H9 (cell line): ENCODE measurements around the gene ARL11. TPM values are rescaled to one million over a fixed set of nuclear protein-coding genes. Genes with fewer than 3 reads are reported as not detected.

ENCODE experiments used
- DNase-seq: peaks from one replicate; pipeline ENCODE4 v3.0.0-alpha.2; 2017
- H2AFZ ChIP-seq: one replicate; pipeline ENCODE4 v1.6.1; 2013; ENCODE audit warnings: mild to moderate bottlenecking, low read length, control low read depth, moderate library complexity
- H2AK5ac ChIP-seq: 2 replicates; pipeline ENCODE4 v1.6.1; 2013; ENCODE audit warnings: low read length, control low read depth, mixed read lengths; ENCODE audit not compliant: insufficient read length
- H2BK120ac ChIP-seq: one replicate; pipeline ENCODE4 v1.6.1; 2013; ENCODE audit warnings: low read depth, mild to moderate bottlenecking, low read length, control low read depth, inconsistent platforms; ENCODE audit not compliant: poor library complexity, severe bottlenecking
- H2BK12ac ChIP-seq: 2 replicates; pipeline ENCODE4 v1.6.1; 2013; ENCODE audit warnings: low read length, control low read depth, mixed read lengths, low read depth; ENCODE audit not compliant: insufficient read length
- H2BK15ac ChIP-seq: 2 replicates; pipeline ENCODE4 v1.6.1; 2013; ENCODE audit warnings: low read depth, low read length, control low read depth
- H2BK20ac ChIP-seq: one replicate; pipeline ENCODE4 v1.6.1; 2013; ENCODE audit warnings: low read depth, mild to moderate bottlenecking, low read length, control low read depth, inconsistent platforms; ENCODE audit not compliant: poor library complexity, severe bottlenecking
- H2BK5ac ChIP-seq: 2 replicates; pipeline ENCODE4 v1.6.1; 2013; ENCODE audit warnings: low read length, control low read depth, mixed read lengths; ENCODE audit not compliant: insufficient read length
- H3K14ac ChIP-seq: 2 replicates; pipeline ENCODE4 v1.6.1; 2013; ENCODE audit warnings: low read length, control low read depth; ENCODE audit not compliant: insufficient read depth
- H3K18ac ChIP-seq: 2 replicates; pipeline ENCODE4 v1.6.1; 2013; ENCODE audit warnings: low read depth, mild to moderate bottlenecking, mixed read lengths, low read length, control low read depth; ENCODE audit not compliant: insufficient read length
- H3K23ac ChIP-seq: 2 replicates; pipeline ENCODE4 v1.6.1; 2013; ENCODE audit warnings: low read length, control low read depth, mixed read lengths, low read depth; ENCODE audit not compliant: insufficient read length
- H3K23me2 ChIP-seq: 2 replicates; pipeline ENCODE4 v1.6.1; 2013; ENCODE audit warnings: low read depth, mild to moderate bottlenecking, mixed read lengths, low read length, control low read depth; ENCODE audit not compliant: insufficient read length, poor library complexity, severe bottlenecking
- H3K27ac ChIP-seq: 2 replicates; pipeline ENCODE4 v1.5.1; 2013; ENCODE audit warnings: low read length, control low read depth, mixed read lengths, low read depth; ENCODE audit not compliant: insufficient read length
- H3K27me3 ChIP-seq: 2 replicates; pipeline ENCODE4 v1.6.1; 2013; ENCODE audit warnings: low read length, control low read depth, inconsistent platforms; ENCODE audit not compliant: insufficient read depth
- H3K4ac ChIP-seq: 2 replicates; pipeline ENCODE4 v1.6.1; 2013; ENCODE audit warnings: low read depth, mild to moderate bottlenecking, control low read depth, inconsistent platforms, low read length, moderate library complexity
- H3K4me1 ChIP-seq: 2 replicates; pipeline ENCODE4 v1.6.1; 2013; ENCODE audit warnings: low read length, control low read depth, inconsistent platforms; ENCODE audit not compliant: insufficient read depth
- H3K4me2 ChIP-seq: 2 replicates; pipeline ENCODE4 v1.6.1; 2013; ENCODE audit warnings: low read length, control low read depth, mixed read lengths; ENCODE audit not compliant: insufficient read length, insufficient read depth
- H3K56ac ChIP-seq: 2 replicates; pipeline ENCODE4 v1.6.1; 2013; ENCODE audit warnings: low read depth, mild to moderate bottlenecking, mixed read lengths, low read length, control low read depth; ENCODE audit not compliant: insufficient read length
- H3K79me1 ChIP-seq: 2 replicates; pipeline ENCODE4 v1.6.1; 2013; ENCODE audit warnings: low read depth, mild to moderate bottlenecking, moderate library complexity, low read length, control low read depth, inconsistent platforms; ENCODE audit not compliant: insufficient read depth, poor library complexity, severe bottlenecking
- H3K79me2 ChIP-seq: 2 replicates; pipeline ENCODE4 v1.6.1; 2013; ENCODE audit warnings: low read length, control low read depth, inconsistent platforms; ENCODE audit not compliant: insufficient read depth
- H3K9ac ChIP-seq: 2 replicates; pipeline ENCODE4 v1.6.1; 2013; ENCODE audit warnings: low read length, control low read depth, mixed read lengths; ENCODE audit not compliant: insufficient read length; ENCODE audit errors: extremely low read depth
- H3K9me3 ChIP-seq: one replicate; pipeline ENCODE4 v1.6.1; 2013; ENCODE audit warnings: low read depth, low read length, inconsistent platforms; ENCODE audit not compliant: control insufficient read depth
- H3T11ph ChIP-seq: one replicate; pipeline ENCODE4 v1.6.1; 2013; ENCODE audit warnings: mild to moderate bottlenecking, low read length, control low read depth, inconsistent platforms
- H4K20me1 ChIP-seq: one replicate; pipeline ENCODE4 v1.6.1; 2013; ENCODE audit not compliant: control insufficient read depth, insufficient read length, insufficient read depth
- H4K5ac ChIP-seq: 2 replicates; pipeline ENCODE4 v1.6.1; 2013; ENCODE audit warnings: low read depth, mild to moderate bottlenecking, mixed read lengths, low read length, control low read depth; ENCODE audit not compliant: insufficient read length
- H4K8ac ChIP-seq: replicated peaks from 2 replicates; pipeline ENCODE4 v1.6.1; 2013; ENCODE audit warnings: low read length, control low read depth, mixed read lengths, low read depth; ENCODE audit not compliant: insufficient read length
- H4K91ac ChIP-seq: 2 replicates; pipeline ENCODE4 v1.6.1; 2013; ENCODE audit warnings: low read depth, mild to moderate bottlenecking, moderate library complexity, mixed read lengths, low read length, control low read depth; ENCODE audit not compliant: insufficient read length
- H3K27ac Mint-ChIP-seq, 3 experiments: 2 replicates in 2 of 3; 3 replicates in 1 of 3; pipeline ENCODE4 v1.8.0; 2020 to 2021; ENCODE audit warnings: mixed read lengths in 3 of 3, mild to moderate bottlenecking in 1 of 3, moderate library complexity in 1 of 3
- H3K27me3 Mint-ChIP-seq: 2 replicates; pipeline ENCODE4 v1.8.0; 2021; ENCODE audit warnings: low read depth, mild to moderate bottlenecking, moderate library complexity, mixed read lengths
- H3K36me3 Mint-ChIP-seq, 3 experiments: 2 replicates in 2 of 3; 3 replicates in 1 of 3; pipeline ENCODE4 v1.8.0; 2020 to 2021; ENCODE audit warnings: low read depth in 3 of 3, mixed read lengths in 3 of 3; ENCODE audit not compliant: insufficient read depth in 1 of 3
- H3K4me1 Mint-ChIP-seq, 2 experiments: 2 replicates each; pipeline ENCODE4 v1.8.0; 2020; ENCODE audit warnings: mixed read lengths in 2 of 2
- H3K4me3 Mint-ChIP-seq, 2 experiments: 2 replicates in 1 of 2; 3 replicates in 1 of 2; pipeline ENCODE4 v1.8.0; 2020 to 2021; ENCODE audit warnings: mild to moderate bottlenecking in 2 of 2, mixed read lengths in 2 of 2, moderate library complexity in 1 of 2
- H3K9me3 Mint-ChIP-seq, 2 experiments: 2 replicates in 1 of 2; 3 replicates in 1 of 2; pipeline ENCODE4 v1.8.0; 2020; ENCODE audit warnings: mild to moderate bottlenecking in 2 of 2, mixed read lengths in 2 of 2, moderate library complexity in 1 of 2
- WGBS: extraction: QIAGEN DNeasy Blood & Tissue Kit; methylation state at CpG from one replicate; pipeline ENCODE4 v1.1.7; 2013; ENCODE audit warnings: missing lambda C conversion rate, low lambda C conversion rate, mixed read lengths; ENCODE audit not compliant: insufficient read length; ENCODE audit errors: extremely low coverage; 5-methylcytosine and 5-hydroxymethylcytosine counted together
- total RNA-seq: library from RNA; stranded (reverse); gene quantifications from 2 replicates; pipeline ENCODE4 v1.2.1, GENCODE V29; 2021
- TF ChIP-seq, protein P1 (sequence below): fragments of 200-600 bp; sonication (generic); conservative IDR thresholded peaks from 3 replicates; pipeline ENCODE4 v1.8.0; 2021; ENCODE audit warnings: antibody characterized with exemption, mild to moderate bottlenecking

ARL11 gene
- total RNA-seq, 1 experiment from 2014 or later = 0.42 TPM

GRCh38 chr13:49643035-49643646, 14.8 kb downstream of the ARL11 start:
- H3K27ac ChIP-seq = no peak overlapping the region
- Mint-ChIP-seq H3K4me3 (no peak overlapping the region), H3K9me3 (no peaks in the 10 kb centered on the region; a peak in 1 of 5 replicates), H3K36me3 (peaks cover 0 to 4% (median 0%) of the 10 kb centered on the region in 3 experiments; a peak in 2 of 7 replicates), H3K4me1 (peaks cover 14 to 15% of the 10 kb centered on the region in 2 experiments), H3K27me3 (no peaks in the 10 kb centered on the region), H3K27ac (no peak overlapping the region)
- H3K23ac ChIP-seq = no peak overlapping the region
- H3K27me3 ChIP-seq = no peaks in the 10 kb centered on the region
- no peak for DNase-seq
- H4K91ac ChIP-seq = no peak overlapping the region
- H3K9ac ChIP-seq = no peak overlapping the region
- H2AFZ ChIP-seq = no peak overlapping the region
- WGBS = no CpG with 5 or more reads among the region's 12 CpGs
- no peaks in the 10 kb centered on the region for H3K79me2 ChIP-seq
- no peak overlapping the region for H2AK5ac ChIP-seq
- H3K79me1 ChIP-seq = no peaks in the 10 kb centered on the region
- H3K4me1 ChIP-seq = no peaks in the 10 kb centered on the region
- no peaks in the 10 kb centered on the region for H4K20me1 ChIP-seq
- no peak overlapping the region for H3K14ac ChIP-seq
- no peak overlapping the region for H3K18ac ChIP-seq
- TF ChIP-seq, protein P1, sequence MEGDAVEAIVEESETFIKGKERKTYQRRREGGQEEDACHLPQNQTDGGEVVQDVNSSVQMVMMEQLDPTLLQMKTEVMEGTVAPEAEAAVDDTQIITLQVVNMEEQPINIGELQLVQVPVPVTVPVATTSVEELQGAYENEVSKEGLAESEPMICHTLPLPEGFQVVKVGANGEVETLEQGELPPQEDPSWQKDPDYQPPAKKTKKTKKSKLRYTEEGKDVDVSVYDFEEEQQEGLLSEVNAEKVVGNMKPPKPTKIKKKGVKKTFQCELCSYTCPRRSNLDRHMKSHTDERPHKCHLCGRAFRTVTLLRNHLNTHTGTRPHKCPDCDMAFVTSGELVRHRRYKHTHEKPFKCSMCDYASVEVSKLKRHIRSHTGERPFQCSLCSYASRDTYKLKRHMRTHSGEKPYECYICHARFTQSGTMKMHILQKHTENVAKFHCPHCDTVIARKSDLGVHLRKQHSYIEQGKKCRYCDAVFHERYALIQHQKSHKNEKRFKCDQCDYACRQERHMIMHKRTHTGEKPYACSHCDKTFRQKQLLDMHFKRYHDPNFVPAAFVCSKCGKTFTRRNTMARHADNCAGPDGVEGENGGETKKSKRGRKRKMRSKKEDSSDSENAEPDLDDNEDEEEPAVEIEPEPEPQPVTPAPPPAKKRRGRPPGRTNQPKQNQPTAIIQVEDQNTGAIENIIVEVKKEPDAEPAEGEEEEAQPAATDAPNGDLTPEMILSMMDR = no peak
- no peak overlapping the region for H3K56ac ChIP-seq
- no peak overlapping the region for H2BK5ac ChIP-seq
- no peak overlapping the region for H2BK12ac ChIP-seq
- no peak overlapping the region for H4K8ac ChIP-seq
- no peak overlapping the region for H3K4ac ChIP-seq
- no peak overlapping the region for H3T11ph ChIP-seq
- no peaks in the 10 kb centered on the region for H3K9me3 ChIP-seq
- no peak overlapping the region for H2BK20ac ChIP-seq
- H2BK120ac ChIP-seq = no peak overlapping the region
- no peaks in the 10 kb centered on the region for H3K23me2 ChIP-seq
- no peak overlapping the region for H2BK15ac ChIP-seq
- no peak overlapping the region for H4K5ac ChIP-seq
- H3K4me2 ChIP-seq = no peak overlapping the region
